Lower lobe of right lung (tissue), 2 donors: ENCODE data around the gene KCNT2. TPM values are rescaled to one million over a fixed set of nuclear protein-coding genes. Genes with fewer than 3 reads are reported as not detected.

Experiments used
- ATAC-seq, 2 donors: fragments of 200-7000 bp; cut with Tn5 transposase; one replicate each; pipeline ENCODE4 v1.9.1; 2020 to 2022; ENCODE audit warnings: mild to moderate bottlenecking in 2 of 2, moderate library complexity in 2 of 2
- DNase-seq: peaks from one replicate; pipeline ENCODE4 v3.0.0-alpha.2; 2020
- H3K27ac ChIP-seq: fragments of 200-600 bp; one replicate; pipeline ENCODE4 v1.8.0; 2022
- H3K27me3 ChIP-seq: fragments of 200-600 bp; one replicate; pipeline ENCODE4 v1.8.0; 2022; ENCODE audit warnings: low read depth
- H3K36me3 ChIP-seq: fragments of 200-600 bp; one replicate; pipeline ENCODE4 v1.8.0; 2022; ENCODE audit warnings: mild to moderate bottlenecking
- H3K4me1 ChIP-seq: fragments of 200-600 bp; one replicate; pipeline ENCODE4 v1.8.0; 2022
- H3K4me3 ChIP-seq: fragments of 200-600 bp; one replicate; pipeline ENCODE4 v1.8.0; 2022; ENCODE audit warnings: mild to moderate bottlenecking
- H3K9me3 ChIP-seq: fragments of 200-600 bp; one replicate; pipeline ENCODE4 v1.8.0; 2022
- intact Hi-C: fragments of 100-400 bp; cut with DNase I; formaldehyde crosslinking; loops from one replicate; pipeline ENCODE4 v1.11.0; 2022
- total RNA-seq: library from RNA; stranded (reverse); fragmentation: NEBNext Ultra II Directional; extraction: Animal tissue kit (Norgen Biotek cat#: 25700); gene quantifications from one replicate; pipeline ENCODE4 v1.2.1, GENCODE V29; 2021
- TF ChIP-seq, protein P1 (sequence below): fragments of 200-600 bp; IDR thresholded peaks from one replicate; pipeline ENCODE4 v1.8.0; 2022; ENCODE audit warnings: antibody characterized with exemption, mild to moderate bottlenecking
- donor health status: DM: no; HTN: yes; CAD: no; lungs with severe emphysema.

The KCNT2 gene
- total RNA-seq, 1 donor from 2014 or later, result 3.7 TPM

DNA sequence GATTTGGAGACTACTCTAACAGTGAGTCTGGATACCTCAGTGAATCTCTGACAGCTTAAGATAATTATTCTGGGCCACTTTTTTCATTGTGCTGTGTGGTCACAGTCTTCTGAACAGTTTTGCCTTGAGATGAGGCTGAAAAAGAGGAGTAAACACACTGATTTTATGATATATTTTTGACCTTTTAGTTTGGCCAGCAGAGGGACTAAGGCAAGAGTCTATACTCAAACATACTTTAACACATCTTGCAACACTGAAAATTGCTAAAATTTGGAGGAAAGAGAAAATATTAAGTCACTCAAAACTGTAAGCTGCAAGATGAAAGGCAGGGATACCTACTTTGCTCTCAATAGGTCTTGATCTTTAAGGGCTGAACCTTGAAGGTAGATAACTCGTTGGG is 182.7 kb downstream of the KCNT2 start:
- DNase-seq (no peak), ATAC-seq (no peak)
- Histone ChIP-seq H3K4me1 (no peaks in the 10 kb centered on the region), H3K27me3 (no peaks in the 10 kb centered on the region), H3K4me3 (no peak overlapping the region), H3K27ac (no peak overlapping the region), H3K9me3 (no peaks in the 10 kb centered on the region), H3K36me3 (no peaks in the 10 kb centered on the region)
- TF ChIP-seq, protein P1, sequence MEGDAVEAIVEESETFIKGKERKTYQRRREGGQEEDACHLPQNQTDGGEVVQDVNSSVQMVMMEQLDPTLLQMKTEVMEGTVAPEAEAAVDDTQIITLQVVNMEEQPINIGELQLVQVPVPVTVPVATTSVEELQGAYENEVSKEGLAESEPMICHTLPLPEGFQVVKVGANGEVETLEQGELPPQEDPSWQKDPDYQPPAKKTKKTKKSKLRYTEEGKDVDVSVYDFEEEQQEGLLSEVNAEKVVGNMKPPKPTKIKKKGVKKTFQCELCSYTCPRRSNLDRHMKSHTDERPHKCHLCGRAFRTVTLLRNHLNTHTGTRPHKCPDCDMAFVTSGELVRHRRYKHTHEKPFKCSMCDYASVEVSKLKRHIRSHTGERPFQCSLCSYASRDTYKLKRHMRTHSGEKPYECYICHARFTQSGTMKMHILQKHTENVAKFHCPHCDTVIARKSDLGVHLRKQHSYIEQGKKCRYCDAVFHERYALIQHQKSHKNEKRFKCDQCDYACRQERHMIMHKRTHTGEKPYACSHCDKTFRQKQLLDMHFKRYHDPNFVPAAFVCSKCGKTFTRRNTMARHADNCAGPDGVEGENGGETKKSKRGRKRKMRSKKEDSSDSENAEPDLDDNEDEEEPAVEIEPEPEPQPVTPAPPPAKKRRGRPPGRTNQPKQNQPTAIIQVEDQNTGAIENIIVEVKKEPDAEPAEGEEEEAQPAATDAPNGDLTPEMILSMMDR, result no peak
- intact Hi-C loops, result no loop called here

DNA sequence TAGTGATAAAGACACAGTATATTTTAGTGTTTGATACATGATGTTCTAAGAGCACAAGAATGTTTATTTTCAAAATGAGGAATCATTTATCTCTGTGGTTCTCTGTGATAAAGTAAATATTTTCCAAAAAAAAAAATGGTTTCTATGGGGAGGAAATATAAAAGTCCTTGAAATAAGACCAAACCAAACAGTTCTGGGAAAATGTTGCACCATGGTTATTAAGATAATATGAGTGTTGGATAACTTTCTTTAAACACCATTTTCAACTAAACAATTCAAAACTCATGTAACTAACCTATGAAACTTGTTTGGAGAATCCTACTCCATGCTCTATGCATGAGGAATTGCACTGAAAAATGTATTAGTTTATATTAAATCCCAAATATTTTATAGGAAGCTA is 184.6 kb downstream of the KCNT2 start:
- intact Hi-C loops, result no loop called here
- TF ChIP-seq, protein P1, result no peak
- ATAC-seq, result no peak
- Histone ChIP-seq H3K9me3 (no peaks in the 10 kb centered on the region), H3K36me3 (no peaks in the 10 kb centered on the region), H3K4me1 (no peaks in the 10 kb centered on the region), H3K27me3 (no peaks in the 10 kb centered on the region), H3K4me3 (no peak overlapping the region), H3K27ac (peak overlapping the region; percentile 13)
- no peak for DNase-seq

GRCh38 chr1:196418772-196419171 is 189.5 kb downstream of the KCNT2 start:
- Histone ChIP-seq H3K4me3 (no peak overlapping the region), H3K36me3 (no peaks in the 10 kb centered on the region), H3K9me3 (no peaks in the 10 kb centered on the region), H3K27ac (no peak overlapping the region), H3K4me1 (no peaks in the 10 kb centered on the region), H3K27me3 (no peaks in the 10 kb centered on the region)
- intact Hi-C loops, result no loop called here
- DNase-seq (no peak), ATAC-seq (no peak)
- TF ChIP-seq, protein P1, result no peak

GRCh38 chr1:196415978-196416377 is 192.3 kb downstream of the KCNT2 start:
- Histone ChIP-seq H3K4me3 (no peak overlapping the region), H3K27ac (no peak overlapping the region), H3K9me3 (no peaks in the 10 kb centered on the region), H3K4me1 (no peaks in the 10 kb centered on the region), H3K27me3 (no peaks in the 10 kb centered on the region), H3K36me3 (no peaks in the 10 kb centered on the region)
- TF ChIP-seq, protein P1, result no peak
- intact Hi-C loops, result no loop called here
- ATAC-seq (no peak), DNase-seq (no peak)

- H3K4me3 ChIP-seq, result no peak overlapping the region
- no peaks in the 10 kb centered on the region for H3K4me1 ChIP-seq
- no peak overlapping the region for H3K27ac ChIP-seq
- ATAC-seq (no peak), DNase-seq (no peak)
- TF ChIP-seq, protein P1, result no peak
- H3K36me3 ChIP-seq, result no peaks in the 10 kb centered on the region
- intact Hi-C loops, result no loop called here
- no peaks in the 10 kb centered on the region for H3K27me3 ChIP-seq
- no peaks in the 10 kb centered on the region for H3K9me3 ChIP-seq
These were observed 195.9 kb downstream of the KCNT2 start for GRCh38 chr1:196412326-196412725.

DNA sequence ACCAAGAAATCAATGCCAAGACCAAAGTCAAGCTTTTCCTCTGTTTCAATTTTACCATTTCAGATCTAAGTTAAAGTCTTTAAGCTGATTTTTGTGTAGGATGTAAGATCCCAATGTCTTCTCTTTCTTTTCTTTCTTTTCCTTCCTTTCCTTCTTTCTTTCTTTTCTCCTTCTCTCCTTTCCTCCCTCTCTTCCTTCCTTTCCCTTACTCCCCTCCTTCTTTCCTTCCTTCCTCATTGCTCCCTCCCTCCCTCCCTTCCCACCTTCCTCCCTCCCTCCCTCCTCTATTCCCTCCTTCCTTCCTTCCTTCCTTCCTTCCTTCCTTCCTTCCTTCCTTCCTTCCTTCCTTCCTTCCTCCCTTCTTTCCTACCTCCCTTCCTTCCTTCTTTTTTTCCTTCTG is 197.5 kb downstream of the KCNT2 start:
- Histone ChIP-seq H3K36me3 (no peaks in the 10 kb centered on the region), H3K4me1 (no peaks in the 10 kb centered on the region), H3K9me3 (no peaks in the 10 kb centered on the region), H3K4me3 (no peak overlapping the region), H3K27ac (no peak overlapping the region), H3K27me3 (no peaks in the 10 kb centered on the region)
- intact Hi-C loops, result no loop called here
- TF ChIP-seq, protein P1, result no peak
- no peak for ATAC-seq
- DNase-seq, result no peak
